NCI-H226 (cell line): ENCODE data around the gene PSORS1C1.

Experiments
- DNase-seq: peaks from one replicate; pipeline ENCODE4 v3.0.0-alpha.2; 2015

Gene PSORS1C1

GRCh38 chr6:31128093-31128676 is 13.6 kb downstream of the PSORS1C1 start:
- peak; percentile 44 for DNase-seq

GRCh38 chr6:31129130-31129529 is 14.5 kb downstream of the PSORS1C1 start:
- no peak for DNase-seq

- no peak for DNase-seq
These were observed 16.2 kb downstream of the PSORS1C1 start for GRCh38 chr6:31130751-31131150.

GRCh38 chr6:31131595-31131994 is 17.0 kb downstream of the PSORS1C1 start:
- no peak for DNase-seq

GRCh38 chr6:31132806-31133205 is 18.2 kb downstream of the PSORS1C1 start:
- no peak for DNase-seq

- DNase-seq, result no peak
These were observed 21.1 kb downstream of the PSORS1C1 start for GRCh38 chr6:31135710-31136109.

GRCh38 chr6:31138982-31139381 is 24.4 kb downstream of the PSORS1C1 start, which contains the start of gene PSORS1C2:
PSORS1C2 (minus strand) TSS chr6:31139066; CDS start chr6:31139026, 40 bp downstream.
- DNase-seq, result no peak

GRCh38 chr6:31139599-31139998 is 25.0 kb downstream of the PSORS1C1 start:
- DNase-seq, result peak; percentile 73

GRCh38 chr6:31140643-31141042 is 26.0 kb downstream of the PSORS1C1 start:
- no peak for DNase-seq

GRCh38 chr6:31142361-31142761 is 27.8 kb downstream of the PSORS1C1 start:
- DNase-seq, result no peak

- DNase-seq, result peak; percentile 24
These were observed 28.5 kb downstream of the PSORS1C1 start for GRCh38 chr6:31143148-31143547.

- DNase-seq, result no peak
These were observed 29.8 kb downstream of the PSORS1C1 start for GRCh38 chr6:31144296-31144969.

- DNase-seq, result no peak
These were observed 30.4 kb downstream of the PSORS1C1 start for GRCh38 chr6:31144970-31145340.

GRCh38 chr6:31145386-31145785 is 30.8 kb downstream of the PSORS1C1 start:
- no peak for DNase-seq

GRCh38 chr6:31149827-31150447 is 35.3 kb downstream of the PSORS1C1 start:
- no peak for DNase-seq

GRCh38 chr6:31152781-31153180 is 38.2 kb downstream of the PSORS1C1 start:
- no peak for DNase-seq

- DNase-seq, result no peak
These were observed 39.8 kb downstream of the PSORS1C1 start for GRCh38 chr6:31154436-31154835.

- DNase-seq, result no peak
These were observed 42.0 kb downstream of the PSORS1C1 start for GRCh38 chr6:31156641-31157040.

- DNase-seq, result no peak
These were observed 43.0 kb downstream of the PSORS1C1 start, which contains the start of gene CCHCR1 for GRCh38 chr6:31157513-31158139. CCHCR1 (minus strand) TSS chr6:31157802; CDS start chr6:31157600, 202 bp downstream.

GRCh38 chr6:31158140-31158862 is 43.7 kb downstream of the PSORS1C1 start, which contains the start of gene TCF19:
TCF19 (plus strand) TSS chr6:31158589; CDS start chr6:31159470, 881 bp downstream.
- DNase-seq, result peak; percentile 98

- no peak for DNase-seq
These were observed 44.6 kb downstream of the PSORS1C1 start for GRCh38 chr6:31158863-31159855.
